Endothelial cell of umbilical vein (primary cell): Measurements from ENCODE around the gene TESK2. TPM values are rescaled to one million over a fixed set of nuclear protein-coding genes. Genes with fewer than 3 reads are reported as not detected.

Experiments
- BruUV-seq: library from RNA; stranded (reverse); fragments of 400-500 nt; replicated peaks from 2 replicates; lab custom pipeline; 2021; lab: Mats Ljungman, UMichigan
- CTCF ChIA-PET: fragments of 300-600, 350-600 bp; sonication (Branson Sonifier 250); formaldehyde crosslinking; loops from one replicate; lab custom pipeline; 2021; ENCODE audit warnings: antibody characterized with exemption, inconsistent platforms; lab: Charles Lee
- POLR2A ChIA-PET: fragments of 300-600, 350-600 bp; sonication (Branson Sonifier 250); formaldehyde crosslinking; loops from one replicate; lab custom pipeline; 2021; ENCODE audit warnings: antibody characterized with exemption, inconsistent platforms; lab: Charles Lee
- DNase-seq: peaks from one replicate; pipeline ENCODE4 v3.0.0-alpha.2; 2011; ENCODE audit warnings: low read depth, low spot score
- FAIRE-seq: peaks from 2 replicates; lab custom pipeline; 2011; peaks lifted over from hg19 to GRCh38; lab: Jason Lieb, UNC
- H2AFZ ChIP-seq: 2 replicates; pipeline ENCODE4 v1.6.0; 2012; ENCODE audit warnings: low read depth, low read length, control low read depth, inconsistent platforms
- H3K27ac ChIP-seq: 2 replicates; pipeline ENCODE4 v1.5.1; 2011; ENCODE audit warnings: low read depth, mild to moderate bottlenecking, control low read depth, low read length, moderate library complexity; ENCODE audit not compliant: insufficient read depth
- H3K27me3 ChIP-seq, 2 experiments: 2 replicates each; pipeline versions ENCODE4 v1.6.0 to v1.6.1; 2011; ENCODE audit warnings: low read length in 2 of 2, mixed read lengths in 1 of 2; ENCODE audit not compliant: control insufficient read depth in 2 of 2, insufficient read depth in 2 of 2
- H3K36me3 ChIP-seq, 2 experiments: 2 replicates in 1 of 2; 3 replicates in 1 of 2; pipeline ENCODE4 v1.5.1; 2011; ENCODE audit warnings: low read length in 2 of 2, mild to moderate bottlenecking in 1 of 2, moderate library complexity in 1 of 2; ENCODE audit not compliant: control insufficient read depth in 2 of 2, insufficient read depth in 2 of 2; ENCODE audit errors: extremely low read depth in 1 of 2
- H3K4me1 ChIP-seq: 3 replicates; pipeline ENCODE4 v1.5.1; 2011; ENCODE audit warnings: mild to moderate bottlenecking, low read length; ENCODE audit not compliant: control insufficient read depth, insufficient read depth; ENCODE audit errors: extremely low read depth
- H3K4me2 ChIP-seq: 2 replicates; pipeline ENCODE4 v1.6.1; 2011; ENCODE audit warnings: low read length, control low read depth, mixed read lengths; ENCODE audit not compliant: insufficient read depth
- H3K4me3 ChIP-seq, 3 experiments: fragments of 200-600 bp in 1 of 3; sonication (generic), shearing (Covaris generic) in 1 of 3; replicated peaks in 1 of 3; 2 replicates each; pipeline ENCODE4 v1.5.1; 2011 to 2016; ENCODE audit warnings: control low read depth in 3 of 3, low read length in 3 of 3, mild to moderate bottlenecking in 2 of 3, inconsistent platforms in 1 of 3, low read depth in 1 of 3, moderate library complexity in 1 of 3; ENCODE audit not compliant: insufficient read depth in 1 of 3
- H3K79me2 ChIP-seq: 2 replicates; pipeline ENCODE4 v1.6.0; 2012; ENCODE audit warnings: low read length, inconsistent platforms; ENCODE audit not compliant: control insufficient read depth, insufficient read depth
- H3K9ac ChIP-seq: replicated peaks from 2 replicates; pipeline ENCODE3; 2011; ENCODE audit warnings: low read length, control low read depth; ENCODE audit not compliant: insufficient read depth; ENCODE audit errors: extremely low read depth
- H3K9me1 ChIP-seq: replicated peaks from 3 replicates; pipeline ENCODE4 v1.6.0; 2011; ENCODE audit warnings: mild to moderate bottlenecking, low read length; ENCODE audit not compliant: control insufficient read depth, insufficient read depth; ENCODE audit errors: extremely low read depth
- H3K9me3 ChIP-seq: replicated peaks from 2 replicates; pipeline ENCODE4 v1.5.1; 2012; ENCODE audit warnings: low read length, inconsistent platforms; ENCODE audit not compliant: control insufficient read depth, insufficient read depth
- H4K20me1 ChIP-seq: replicated peaks from 2 replicates; pipeline ENCODE3; 2011; ENCODE audit warnings: mild to moderate bottlenecking, low read length; ENCODE audit not compliant: control insufficient read depth, insufficient read depth; ENCODE audit errors: extremely low read depth
- CTCF ChIP-seq, 2 donors: IDR thresholded peaks; 1 replicate in 1 of 2; 2 replicates in 1 of 2; pipeline ENCODE4 v1.5.1; 2011; ENCODE audit warnings: low read length in 2 of 2, mild to moderate bottlenecking in 2 of 2, moderate library complexity in 2 of 2, control low read depth in 1 of 2, inconsistent platforms in 1 of 2, low read depth in 1 of 2; ENCODE audit not compliant: insufficient read depth in 1 of 2; ENCODE audit errors: extremely low read depth in 1 of 2
- EZH2 ChIP-seq: IDR thresholded peaks from 2 replicates; pipeline ENCODE4 v1.6.1; 2012; ENCODE audit warnings: borderline replicate concordance, low read depth, mild to moderate bottlenecking, moderate library complexity, low read length, inconsistent platforms; ENCODE audit not compliant: severe bottlenecking
- FOS ChIP-seq: IDR thresholded peaks from 2 replicates; pipeline ENCODE4 v1.6.1; 2011; ENCODE audit warnings: mild to moderate bottlenecking, low read length, moderate library complexity, borderline replicate concordance; ENCODE audit not compliant: insufficient read depth
- GATA2 ChIP-seq: IDR thresholded peaks from 2 replicates; pipeline ENCODE4 v1.7.0; 2011; ENCODE audit warnings: low read depth, mild to moderate bottlenecking, moderate library complexity, mixed read lengths, low read length; ENCODE audit not compliant: insufficient read length, insufficient read depth
- JUN ChIP-seq: IDR thresholded peaks from 2 replicates; pipeline ENCODE4 v1.6.1; 2011; ENCODE audit warnings: borderline replicate concordance, low read depth; ENCODE audit not compliant: insufficient read length, insufficient read depth
- MAX ChIP-seq: IDR thresholded peaks from 2 replicates; pipeline ENCODE4 v1.6.1; 2011; ENCODE audit not compliant: insufficient read depth, insufficient read length
- MYC ChIP-seq: IDR thresholded peaks from one replicate; pipeline ENCODE4 v1.6.1; 2011; ENCODE audit warnings: mild to moderate bottlenecking, low read depth, low read length
- POLR2A ChIP-seq: IDR thresholded peaks from 2 replicates; pipeline ENCODE4 v1.6.1; 2012; ENCODE audit warnings: low read depth, mild to moderate bottlenecking, control low read depth, low read length
- POLR2AphosphoS5 ChIP-seq: IDR thresholded peaks from 2 replicates; pipeline ENCODE4 v1.6.1; 2012; ENCODE audit warnings: low read depth, mild to moderate bottlenecking, control low read depth, low read length, moderate library complexity; ENCODE audit not compliant: insufficient read depth
- dilution Hi-C: fragments of 300-500 bp; cut with MboI; formaldehyde crosslinking; loops from one replicate; pipeline ENCODE4 v1.15.0; 2019; ENCODE audit warnings: low sequenced_read_pairs; ENCODE audit not compliant: extremely low pct_ligation_motif_present
- intact Hi-C: fragments of 100-400 bp; cut with micrococcal nuclease; formaldehyde crosslinking; loops from one replicate; pipeline ENCODE4 v1.10.0; 2022
- polyA plus RNA-seq, 4 experiments: library from polyadenylated mRNA; depleted of rRNA in 3 of 4; stranded (reverse) in 3 of 4; unstranded in 1 of 4; fragments of >200 nt; gene quantifications; 2 replicates each; pipeline versions ENCODE4 v1.2.1 to v1.2.3, GENCODE V29; 2011 to 2012; ENCODE audit warnings: missing spikeins in 1 of 4
- total RNA-seq: library from RNA; stranded (reverse); gene quantifications from 2 replicates; pipeline ENCODE4 v1.2.3, GENCODE V29; 2021

The TESK2 gene
- total and polyA plus RNA-seq, 2 donors (not counting 3 experiments of a cell fraction or from before 2014, with no cell fraction given): 2.1 to 2.6 TPM

- H3K27me3 ChIP-seq: no peaks in the 10 kb centered on the region
- dilution Hi-C loops: no loop called here
- H4K20me1 ChIP-seq: no peaks in the 10 kb centered on the region
- TF ChIP-seq CTCF (IDR thresholded peaks at IDR 0.05; ENCODE audit: extremely low read depth in 1 of 2, insufficient read depth in 1 of 2, low read depth in 1 of 2, low read length in 2 of 2): no peak
- TF ChIP-seq GATA2: no peak
- no peak for TF ChIP-seq FOS
- POLR2A ChIA-PET: no interaction called here
- no peak overlapping the region for H3K4me2 ChIP-seq
- DNase-seq (no peak), FAIRE-seq (no peak)
- no peaks in the 10 kb centered on the region for H3K9me1 ChIP-seq
- intact Hi-C loops: no loop called here
- H3K9ac ChIP-seq: no peak overlapping the region
- no peaks in the 10 kb centered on the region for H3K4me1 ChIP-seq
- CTCF ChIA-PET: no interaction called here
- BruUV-seq: no TSS peak
- no peak overlapping the region for H3K4me3 ChIP-seq
- no peaks in the 10 kb centered on the region for H3K79me2 ChIP-seq
- no peak overlapping the region for H3K27ac ChIP-seq
- H3K36me3 ChIP-seq: no peaks in the 10 kb centered on the region
- H2AFZ ChIP-seq: no peak overlapping the region
- H3K9me3 ChIP-seq: no peaks in the 10 kb centered on the region
These were observed 25.7 kb downstream of the TESK2 start for GRCh38 chr1:45465277-45465676.

DNA sequence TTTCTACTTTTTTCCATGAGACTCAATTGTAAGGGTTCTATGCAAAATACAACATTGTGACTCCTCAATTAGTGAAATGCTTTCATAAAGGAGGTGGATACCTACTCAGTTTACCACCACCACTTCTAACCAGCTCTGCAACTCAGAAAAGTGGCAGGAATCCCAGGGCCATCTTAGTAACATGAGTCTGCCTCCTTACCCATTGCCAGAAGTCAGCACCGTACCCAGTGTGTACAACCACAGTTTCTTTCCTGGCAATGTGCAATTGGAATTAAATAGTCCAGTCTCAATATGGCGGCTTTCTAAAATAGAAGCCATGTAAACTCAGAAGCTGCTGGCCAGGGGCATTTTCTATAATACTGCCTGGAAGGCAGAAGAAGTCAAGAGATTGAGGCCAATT, 32.1 kb downstream of the TESK2 start:
- no peaks in the 10 kb centered on the region for H3K9me1 ChIP-seq
- no peaks in the 10 kb centered on the region for H3K27me3 ChIP-seq
- H3K79me2 ChIP-seq: no peaks in the 10 kb centered on the region
- dilution Hi-C loops (no loop called here), intact Hi-C loops (no loop called here)
- H3K9me3 ChIP-seq: no peaks in the 10 kb centered on the region
- ChIA-PET CTCF (interaction anchor here (1.5 kb wide), 1 partner anchor 99 kb away, joined by 7 read pairs; no protein-coding TSS in a partner anchor), POLR2A (no interaction called here)
- BruUV-seq: no TSS peak
- H3K27ac ChIP-seq: no peak overlapping the region
- no peak overlapping the region for H3K9ac ChIP-seq
- FAIRE-seq: no peak
- H3K4me2 ChIP-seq: no peak overlapping the region
- no peaks in the 10 kb centered on the region for H3K4me1 ChIP-seq
- no peak for DNase-seq
- H3K36me3 ChIP-seq: no peaks in the 10 kb centered on the region
- no peak overlapping the region for H3K4me3 ChIP-seq
- TF ChIP-seq MAX (no peak), GATA2 (no peak), CTCF (IDR thresholded peaks at IDR 0.05; ENCODE audit: extremely low read depth in 1 of 2, insufficient read depth in 1 of 2, low read depth in 1 of 2, low read length in 2 of 2) (no peak), EZH2 (no peak), JUN (no peak), MYC (no peak), FOS (no peak), POLR2AphosphoS5 (no peak), POLR2A (no peak)
- H4K20me1 ChIP-seq: no peaks in the 10 kb centered on the region
- H2AFZ ChIP-seq: no peak overlapping the region
